Psoas muscle (tissue), 8 donors: ENCODE results near the gene TRAPPC2L. TPM values are rescaled to one million over a fixed set of nuclear protein-coding genes. Genes with fewer than 3 reads are reported as not detected.
"Not testable (repeated sequence)": the region's sequence is repeated elsewhere in the genome, so short reads cannot be mapped to it uniquely, and the experiment has no call there.

Source experiments
- ATAC-seq, 4 donors: fragments of 200-7000 bp; cut with Tn5 transposase; one replicate each; pipeline ENCODE4 v1.9.1; 2020; ENCODE audit warnings: moderate library complexity in 3 of 4, mild to moderate bottlenecking in 2 of 4
- DNase-seq, 2 donors: peaks; one replicate each; pipeline ENCODE4 v3.0.0-alpha.2; 2020
- H3K27ac ChIP-seq: fragments of 200-600 bp; one replicate; pipeline ENCODE4 v1.8.0; 2022
- H3K27me3 ChIP-seq, 3 donors: fragments of 200-600 bp in 1 of 3; one replicate each; pipeline versions ENCODE4 v1.6.1 to v1.8.0; 2013 to 2022; ENCODE audit warnings: low read length in 2 of 3, mild to moderate bottlenecking in 2 of 3, moderate library complexity in 1 of 3; ENCODE audit not compliant: insufficient read depth in 3 of 3
- H3K36me3 ChIP-seq, 2 donors: fragments of 200-600 bp in 1 of 2; one replicate each; pipeline versions ENCODE4 v1.6.1 to v1.8.0; 2013 to 2022; ENCODE audit warnings: low read depth in 1 of 2, mild to moderate bottlenecking in 1 of 2, moderate library complexity in 1 of 2; ENCODE audit not compliant: insufficient read depth in 1 of 2
- H3K4me1 ChIP-seq: fragments of 200-600 bp; one replicate; pipeline ENCODE4 v1.8.0; 2022
- H3K4me3 ChIP-seq: fragments of 200-600 bp; one replicate; pipeline ENCODE4 v1.8.0; 2022; ENCODE audit warnings: mild to moderate bottlenecking
- H3K9me3 ChIP-seq: fragments of 200-600 bp; one replicate; pipeline ENCODE4 v1.8.0; 2022
- CTCF ChIP-seq: fragments of 200-600 bp; IDR thresholded peaks from one replicate; pipeline ENCODE4 v1.8.0; 2022; ENCODE audit warnings: antibody characterized with exemption
- WGBS, 3 donors: extraction: QIAGEN DNeasy Blood & Tissue Kit; methylation state at CpG; one replicate each; pipeline versions ENCODE4 v1.1.6 to v1.1.7; 2013; 5-methylcytosine and 5-hydroxymethylcytosine counted together
- intact Hi-C, 2 donors: fragments of 100-400 bp; cut with DNase I; formaldehyde crosslinking; loops; one replicate each; pipeline versions ENCODE4 v1.11.0 to v1.14.2; 2022
- polyA plus RNA-seq, 3 donors: library from polyadenylated mRNA; stranded (reverse); fragments of 200-250 nt; gene quantifications; one replicate each; pipeline ENCODE4 v1.2.3, GENCODE V29; 2013
- total RNA-seq, 4 donors: library from RNA; stranded (reverse); fragmentation: NEBNext Ultra II Directional in 2 of 4; extraction: Animal tissue kit (Norgen Biotek cat#: 25700) in 2 of 4; gene quantifications; one replicate each; pipeline versions ENCODE4 v1.2.1 to v1.2.4, GENCODE V29; 2021 to 2023
- donor health status: healthy with polysubstance abuse.
- donor health status: DM: no; HTN: no; CAD: no; lungs with moderate emphysema.
- donor health status: Bipolar disorder and iron deficiency.
- donor health status: healthy.
- donor health status: DM: yes; HTN: yes; CAD: no.
- donor health status: DM: no; HTN: no; CAD: no.
- donor health status: DM: no; HTN: no; CAD: no.
- donor health status: DM: yes; HTN: yes; CAD: no.

TRAPPC2L gene
- total and polyA plus RNA-seq, 7 donors = 23.9 to 42.6 (median 38.6) TPM

GRCh38 chr16:88886845-88887521 lies 30.1 kb downstream of the TRAPPC2L start:
- peak in 2 of 4 donors; percentile 8 to 16 for ATAC-seq
- intact Hi-C loops = no loop called here
- H3K4me3 ChIP-seq = peak overlapping the region; percentile 15
- H3K9me3 ChIP-seq = no peaks in the 10 kb centered on the region
- peaks cover 54% of the 10 kb centered on the region for H3K4me1 ChIP-seq
- peak; percentile 78 to 94 for DNase-seq
- no peaks in the 10 kb centered on the region for H3K27me3 ChIP-seq
- 19 to 48% (median 30%) methylated on average over 39 of the region's 39 CpGs for WGBS, 3 donors
- TF ChIP-seq CTCF = peak; percentile 19
- peak overlapping the region; percentile 71 for H3K27ac ChIP-seq
- H3K36me3 ChIP-seq = peaks cover 0 to 34% of the 10 kb centered on the region in 2 donors

DNA sequence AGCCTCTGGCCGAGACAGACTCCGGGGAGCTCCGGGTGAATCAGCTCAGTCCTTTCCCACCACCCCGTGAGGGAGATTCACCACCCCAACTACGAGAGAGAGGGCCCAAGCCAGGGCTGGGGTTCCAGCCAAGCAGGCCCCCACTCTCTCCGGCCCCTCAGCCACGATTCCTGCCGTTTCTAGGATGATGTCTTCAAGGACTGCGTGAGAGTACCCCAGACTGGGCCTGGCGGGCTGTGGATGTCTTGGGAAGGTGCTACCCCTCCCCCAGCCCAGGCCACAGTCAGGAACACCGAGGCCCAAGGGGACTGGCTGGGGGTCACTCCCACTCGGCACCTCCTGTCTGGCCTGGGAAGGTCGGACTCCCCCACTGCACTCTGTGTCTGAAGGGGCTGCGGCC lies 31.1 kb downstream of the TRAPPC2L start:
- Histone ChIP-seq H3K4me3 (peak overlapping the region; percentile 22), H3K27ac (peak overlapping the region; percentile 71), H3K9me3 (no peaks in the 10 kb centered on the region), H3K4me1 (peaks cover 56% of the 10 kb centered on the region), H3K36me3 (peaks cover 0 to 39% of the 10 kb centered on the region in 2 donors), H3K27me3 (no peaks in the 10 kb centered on the region)
- ATAC-seq (no peak), DNase-seq (no peak)
- 44 to 67% (median 49%) methylated on average over 11 to 14 of the region's 14 CpGs for WGBS, 3 donors
- TF ChIP-seq CTCF = no peak
- intact Hi-C loops = no loop called here

DNA sequence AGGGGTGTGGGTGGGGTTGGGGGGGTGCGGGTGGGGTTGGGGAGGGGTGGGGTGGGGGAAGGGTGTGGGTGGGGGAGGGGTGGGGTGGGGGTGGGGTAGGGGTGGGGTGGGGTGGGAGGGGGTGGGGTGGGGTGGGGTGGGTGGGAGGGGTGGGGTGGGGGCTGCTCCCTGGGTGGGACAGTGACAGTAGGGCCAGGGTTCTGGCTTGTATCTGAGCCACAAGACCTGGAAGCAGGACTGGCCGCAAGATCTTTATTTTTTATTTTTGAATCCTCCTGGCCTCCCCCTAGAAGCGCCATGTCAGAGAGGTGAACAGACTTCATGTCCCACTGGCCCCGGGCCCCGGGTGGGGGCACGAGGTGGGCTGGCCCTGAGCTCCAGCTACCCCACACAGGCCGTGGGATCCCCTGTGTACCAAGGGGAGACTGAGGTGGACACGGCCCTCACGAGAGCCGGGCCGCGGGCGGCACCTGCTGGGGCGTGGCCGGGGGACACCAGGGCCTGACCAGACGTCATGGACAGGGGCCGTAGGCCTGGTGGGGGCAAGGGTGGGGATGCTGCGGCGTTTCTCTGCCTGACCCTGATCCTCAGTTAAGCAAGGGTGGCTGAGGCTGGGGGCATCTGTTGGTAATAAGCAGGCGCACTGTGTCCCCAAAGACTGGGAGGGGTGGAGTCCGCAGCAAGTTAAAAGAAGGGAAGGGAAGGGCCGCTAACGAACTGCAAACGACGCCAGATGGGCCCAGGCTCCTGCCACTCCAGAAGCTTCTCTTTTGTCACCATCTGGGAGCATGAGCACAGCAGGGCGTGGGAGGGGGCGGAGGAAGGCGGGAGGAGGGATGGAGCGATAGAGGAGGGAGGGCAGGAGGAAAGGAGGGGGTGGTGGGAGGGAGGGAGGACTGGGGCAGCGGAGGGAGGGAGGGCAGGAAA lies 31.8 kb downstream of the TRAPPC2L start:
- DNase-seq = peak in 1 of 2 donors; percentile 79
- Histone ChIP-seq H3K27me3 (no peaks in the 10 kb centered on the region), H3K27ac (peak overlapping the region; percentile 67), H3K9me3 (no peaks in the 10 kb centered on the region), H3K4me1 (peaks cover 54% of the 10 kb centered on the region), H3K36me3 (peaks cover 0 to 37% of the 10 kb centered on the region in 2 donors), H3K4me3 (no peak overlapping the region)
- no peak for TF ChIP-seq CTCF
- no peak for ATAC-seq
- intact Hi-C loops = no loop called here
- 63 to 73% (median 68%) methylated on average over 23 to 29 of the region's 30 CpGs for WGBS, 3 donors

DNA sequence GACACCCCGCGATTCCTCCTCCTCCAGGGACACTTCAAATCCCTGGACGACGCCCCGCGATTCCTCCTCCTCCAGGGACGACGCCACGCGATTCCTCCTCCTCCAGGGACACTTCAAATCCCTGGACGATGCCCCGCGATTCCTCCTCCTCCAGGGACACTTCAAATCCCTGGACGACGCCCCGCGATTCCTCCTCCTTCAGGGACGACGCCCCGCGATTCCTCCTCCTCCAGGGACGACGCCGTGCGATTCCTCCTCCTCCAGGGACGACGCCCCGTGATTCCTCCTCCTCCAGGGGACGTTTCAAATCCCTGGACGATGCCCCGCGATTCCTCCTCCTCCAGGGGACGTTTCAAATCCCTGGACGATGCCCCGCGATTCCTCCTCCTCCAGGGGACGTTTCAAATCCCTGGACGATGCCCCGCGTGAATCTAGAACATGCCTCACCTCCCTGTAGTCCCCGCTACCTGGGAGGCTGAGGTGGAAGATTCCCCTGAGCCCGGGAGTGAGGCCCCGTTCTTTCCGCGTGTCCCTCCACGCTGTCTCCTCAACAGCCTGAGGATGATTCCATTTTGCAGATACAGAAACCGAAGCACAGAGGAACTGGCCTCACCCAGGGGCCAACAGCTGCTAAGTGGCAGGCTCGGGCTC lies 32.9 kb downstream of the TRAPPC2L start:
- H3K36me3 ChIP-seq = peaks cover 0 to 26% of the 10 kb centered on the region in 2 donors
- ATAC-seq, H3K27me3 ChIP-seq, H3K4me3 ChIP-seq, intact Hi-C loops, H3K27ac ChIP-seq, H3K9me3 ChIP-seq, DNase-seq: not testable (repeated sequence)
- WGBS, 3 donors = 88 to 92% (median 91%) methylated on average over 48 of the region's 48 CpGs
- H3K4me1 ChIP-seq = peaks cover 49% of the 10 kb centered on the region
